Measurements from ENCODE around the gene DCDC2B.

Gene DCDC2B

GRCh38 chr1:32247452-32247851 lies 38.6 kb downstream of the DCDC2B start:
- H3K36me3 ChIP-seq (ENCODE audit: control insufficient read depth in 4 of 4, insufficient read depth in 4 of 4, low read length in 3 of 4), result no peaks in the 10 kb centered on the region
- no peak overlapping the region for H3K4me3 ChIP-seq (ENCODE audit: control insufficient read depth in 1 of 7, extremely low read depth in 1 of 7, insufficient read depth in 4 of 7, low read depth in 2 of 7, low read length in 6 of 7)
- POLR2A ChIA-PET, result no interaction called here
- CTCF ChIA-PET, result interaction anchor here (0.6 to 4.4 kb wide), 12 partner anchors 10 to 77 kb away, joined by 3 to 40 read pairs (median 7); partner anchors contain the start of gene HDAC1
- WGBS (ENCODE audit: insufficient coverage), result 99% methylated on average over 11 of the region's 12 CpGs
- H3K27ac ChIP-seq (ENCODE audit: insufficient read depth in 1 of 2, low read depth in 1 of 2, low read length in 2 of 2, poor library complexity in 1 of 2, severe bottlenecking in 2 of 2), result no peak overlapping the region
- no peaks in the 10 kb centered on the region for H3K27me3 ChIP-seq (replicated peaks in 2 of 5; ENCODE audit: control insufficient read depth in 4 of 5, insufficient read depth in 5 of 5, low read length in 4 of 5)
- no peak for DNase-seq
- H3K9me3 ChIP-seq (ENCODE audit: control extremely low read depth in 1 of 5, control insufficient read depth in 4 of 5, insufficient read depth in 2 of 5, low read depth in 1 of 5, low read length in 4 of 5), result no peaks in the 10 kb centered on the region
- peaks cover 11 to 61% (median 56%) of the 10 kb centered on the region in 4 experiments for H3K4me1 ChIP-seq (ENCODE audit: control extremely low read depth in 1 of 4, control insufficient read depth in 4 of 4, insufficient read depth in 4 of 4, low read length in 3 of 4)

GRCh38 chr1:32247983-32248889 lies 39.3 kb downstream of the DCDC2B start:
- ChIA-PET CTCF (interaction anchor here (0.6 to 4.4 kb wide), 22 partner anchors 8 to 141 kb away, joined by 3 to 40 read pairs (median 4); partner anchors contain the start of genes HDAC1 and KPNA6), POLR2A (interaction anchor here (0.6 kb wide), 1 partner anchor 27 kb away, joined by 3 read pairs; no protein-coding TSS in a partner anchor)
- H3K36me3 ChIP-seq (ENCODE audit: control insufficient read depth in 4 of 4, insufficient read depth in 4 of 4, low read length in 3 of 4), result no peaks in the 10 kb centered on the region
- H3K4me3 ChIP-seq (ENCODE audit: control insufficient read depth in 1 of 7, extremely low read depth in 1 of 7, insufficient read depth in 4 of 7, low read depth in 2 of 7, low read length in 6 of 7), result peak overlapping the region in 3 of 7 experiments; percentile 50 to 54 (median 50)
- no peaks in the 10 kb centered on the region for H3K9me3 ChIP-seq (ENCODE audit: control extremely low read depth in 1 of 5, control insufficient read depth in 4 of 5, insufficient read depth in 2 of 5, low read depth in 1 of 5, low read length in 4 of 5)
- no peaks in the 10 kb centered on the region for H3K27me3 ChIP-seq (replicated peaks in 2 of 5; ENCODE audit: control insufficient read depth in 4 of 5, insufficient read depth in 5 of 5, low read length in 4 of 5)
- no peak overlapping the region for H3K27ac ChIP-seq (ENCODE audit: insufficient read depth in 1 of 2, low read depth in 1 of 2, low read length in 2 of 2, poor library complexity in 1 of 2, severe bottlenecking in 2 of 2)
- peaks cover 11 to 64% (median 59%) of the 10 kb centered on the region in 4 experiments for H3K4me1 ChIP-seq (ENCODE audit: control extremely low read depth in 1 of 4, control insufficient read depth in 4 of 4, insufficient read depth in 4 of 4, low read length in 3 of 4)
- 9% methylated on average over 15 of the region's 31 CpGs for WGBS (ENCODE audit: insufficient coverage)
- peak; percentile 58 to 67 (median 64) for DNase-seq

GRCh38 chr1:32249831-32250525 lies 41.1 kb downstream of the DCDC2B start:
- peaks cover 11 to 72% (median 65%) of the 10 kb centered on the region in 4 experiments for H3K4me1 ChIP-seq (ENCODE audit: control extremely low read depth in 1 of 4, control insufficient read depth in 4 of 4, insufficient read depth in 4 of 4, low read length in 3 of 4)
- POLR2A ChIA-PET, result interaction anchor here (0.5 to 1.5 kb wide), 4 partner anchors 9 to 87 kb away, joined by 3 to 5 read pairs (median 4); partner anchors contain the start of gene HDAC1
- H3K4me3 ChIP-seq (ENCODE audit: control insufficient read depth in 1 of 7, extremely low read depth in 1 of 7, insufficient read depth in 4 of 7, low read depth in 2 of 7, low read length in 6 of 7), result peak overlapping the region in 5 of 7 experiments; percentile 34 to 62 (median 40)
- H3K9me3 ChIP-seq (ENCODE audit: control extremely low read depth in 1 of 5, control insufficient read depth in 4 of 5, insufficient read depth in 2 of 5, low read depth in 1 of 5, low read length in 4 of 5), result no peaks in the 10 kb centered on the region
- H3K27me3 ChIP-seq (replicated peaks in 2 of 5; ENCODE audit: control insufficient read depth in 4 of 5, insufficient read depth in 5 of 5, low read length in 4 of 5), result no peaks in the 10 kb centered on the region
- CTCF ChIA-PET, result interaction anchor here (0.6 to 4.4 kb wide), 15 partner anchors 8 to 91 kb away, joined by 3 to 40 read pairs (median 9); partner anchors contain the start of gene HDAC1
- DNase-seq, result peak; percentile 73 to 91 (median 89)
- H3K36me3 ChIP-seq (ENCODE audit: control insufficient read depth in 4 of 4, insufficient read depth in 4 of 4, low read length in 3 of 4), result no peaks in the 10 kb centered on the region
- H3K27ac ChIP-seq (ENCODE audit: insufficient read depth in 1 of 2, low read depth in 1 of 2, low read length in 2 of 2, poor library complexity in 1 of 2, severe bottlenecking in 2 of 2), result peak overlapping the region; percentile 26 to 70
- 16% methylated on average over 9 of the region's 9 CpGs for WGBS (ENCODE audit: insufficient coverage)

- CTCF ChIA-PET, result interaction anchor here (0.6 to 4.4 kb wide), 7 partner anchors 9 to 149 kb away, joined by 3 to 40 read pairs (median 4); partner anchors contain the start of gene HDAC1
- peak within 1 kb of the TSS in 4 of 7 experiments; percentile 36 to 62 (median 50) for H3K4me3 ChIP-seq (ENCODE audit: control insufficient read depth in 1 of 7, extremely low read depth in 1 of 7, insufficient read depth in 4 of 7, low read depth in 2 of 7, low read length in 6 of 7)
- no peaks in the 10 kb centered on the region for H3K36me3 ChIP-seq (ENCODE audit: control insufficient read depth in 4 of 4, insufficient read depth in 4 of 4, low read length in 3 of 4)
- DNase-seq, result peak in 2 of 3 donors; percentile 53 to 64
- H3K27me3 ChIP-seq (replicated peaks in 2 of 5; ENCODE audit: control insufficient read depth in 4 of 5, insufficient read depth in 5 of 5, low read length in 4 of 5), result no peaks in the 10 kb centered on the region
- H3K9me3 ChIP-seq (ENCODE audit: control extremely low read depth in 1 of 5, control insufficient read depth in 4 of 5, insufficient read depth in 2 of 5, low read depth in 1 of 5, low read length in 4 of 5), result no peaks in the 10 kb centered on the region
- peak within 1 kb of the TSS; percentile 26 to 70 for H3K27ac ChIP-seq (ENCODE audit: insufficient read depth in 1 of 2, low read depth in 1 of 2, low read length in 2 of 2, poor library complexity in 1 of 2, severe bottlenecking in 2 of 2)
- POLR2A ChIA-PET, result no interaction called here
- peaks cover 11 to 72% (median 65%) of the 10 kb centered on the region in 4 experiments for H3K4me1 ChIP-seq (ENCODE audit: control extremely low read depth in 1 of 4, control insufficient read depth in 4 of 4, insufficient read depth in 4 of 4, low read length in 3 of 4)
- WGBS (ENCODE audit: insufficient coverage), result 50% methylated on average over 22 of the region's 25 CpGs
Observed at GRCh38 chr1:32250893-32251716, 42.2 kb downstream of the DCDC2B start, which contains the start of gene LCK. LCK (plus strand) TSS chr1:32251265; CDS start chr1:32274330, 23,065 bp downstream.

GRCh38 chr1:32255072-32256071 lies 46.5 kb downstream of the DCDC2B start:
- no peak overlapping the region for H3K27ac ChIP-seq (ENCODE audit: insufficient read depth in 1 of 2, low read depth in 1 of 2, low read length in 2 of 2, poor library complexity in 1 of 2, severe bottlenecking in 2 of 2)
- no peaks in the 10 kb centered on the region for H3K27me3 ChIP-seq (replicated peaks in 2 of 5; ENCODE audit: control insufficient read depth in 4 of 5, insufficient read depth in 5 of 5, low read length in 4 of 5)
- H3K4me3 ChIP-seq (ENCODE audit: control insufficient read depth in 1 of 7, extremely low read depth in 1 of 7, insufficient read depth in 4 of 7, low read depth in 2 of 7, low read length in 6 of 7), result no peak overlapping the region
- H3K9me3 ChIP-seq (ENCODE audit: control extremely low read depth in 1 of 5, control insufficient read depth in 4 of 5, insufficient read depth in 2 of 5, low read depth in 1 of 5, low read length in 4 of 5), result no peaks in the 10 kb centered on the region
- POLR2A ChIA-PET, result no interaction called here
- DNase-seq, result no peak
- peaks cover 3 to 34% (median 29%) of the 10 kb centered on the region in 4 experiments for H3K4me1 ChIP-seq (ENCODE audit: control extremely low read depth in 1 of 4, control insufficient read depth in 4 of 4, insufficient read depth in 4 of 4, low read length in 3 of 4)
- no peaks in the 10 kb centered on the region for H3K36me3 ChIP-seq (ENCODE audit: control insufficient read depth in 4 of 4, insufficient read depth in 4 of 4, low read length in 3 of 4)
- CTCF ChIA-PET, result interaction anchor here (1.0 to 1.1 kb wide), 3 partner anchors 10 to 40 kb away, joined by 3 to 5 read pairs (median 5); no protein-coding TSS in a partner anchor
- 100% methylated on average over 3 of the region's 10 CpGs for WGBS (ENCODE audit: insufficient coverage)

Data from common myeloid progenitor, CD34-positive (primary cell).